ENCODE results near the gene DNAH2. TPM values are rescaled to one million over a fixed set of nuclear protein-coding genes. Genes with fewer than 3 reads are reported as not detected.

The DNAH2 gene
- polyA plus RNA-seq, 2 of the 4 experiments (the other 2 are of a cell fraction), result 0.01 to 0.08 TPM

- ATAC-seq (no peak), FAIRE-seq (no peak), DNase-seq (ENCODE audit: low read depth in 1 of 2, low spot score in 1 of 2) (no peak)
- POLR2A ChIA-PET, result no interaction called here
- H3K4me2 ChIP-seq, result no peak overlapping the region
- no peak overlapping the region for H3K27ac ChIP-seq
- no peak overlapping the region for H3K4me3 ChIP-seq
- WGBS (ENCODE audit: missing lambda C conversion rate), result 64% methylated on average over 5 of the region's 8 CpGs
- TF ChIP-seq HDAC2 (IDR thresholded peaks at IDR 0.05), result no peak
- no peak for TF ChIP-seq MYC (IDR thresholded peaks at IDR 0.05; ENCODE audit: borderline replicate concordance, low read length)
- TF ChIP-seq FOSL2 (IDR thresholded peaks at IDR 0.05), result no peak
- no peak for TF ChIP-seq FOSL2 (CRISPR knock-in tag; IDR thresholded peaks at IDR 0.05)
- no peak for TF ChIP-seq SREBF2 (IDR thresholded peaks at IDR 0.05)
- no peak for TF ChIP-seq CHD2 (IDR thresholded peaks at IDR 0.05; ENCODE audit: low read length, partially characterized antibody)
- TF ChIP-seq HEYL (CRISPR knock-in tag; IDR thresholded peaks at IDR 0.05), result no peak
- no peak for TF ChIP-seq EP300 (IDR thresholded peaks at IDR 0.05)
- no peak for TF ChIP-seq USF2 (IDR thresholded peaks at IDR 0.05)
- CTCF ChIA-PET, result interaction anchor here (0.6 to 25.1 kb wide), 9 partner anchors 1 to 562 kb away, joined by 3 to 677 read pairs (median 15); partner anchors contain the start of genes CNTROB, KDM6B and TRAPPC1
- no peaks in the 10 kb centered on the region for H3K9me3 ChIP-seq
- H3K4me1 ChIP-seq, result peaks cover 4% of the 10 kb centered on the region
These were observed 113.1 kb downstream of the DNAH2 start for GRCh38 chr17:7830616-7831015.

GRCh38 chr17:7831233-7831632 is 113.7 kb downstream of the DNAH2 start:
- ATAC-seq (no peak), DNase-seq (ENCODE audit: low read depth in 1 of 2, low spot score in 1 of 2) (no peak), FAIRE-seq (no peak)
- H3K4me3 ChIP-seq, result no peak overlapping the region
- POLR2A ChIA-PET, result no interaction called here
- no peak overlapping the region for H3K27ac ChIP-seq
- H3K9me3 ChIP-seq, result no peaks in the 10 kb centered on the region
- peaks cover 4% of the 10 kb centered on the region for H3K4me1 ChIP-seq
- H3K4me2 ChIP-seq, result no peak overlapping the region
- TF ChIP-seq EHF (CRISPR knock-in tag; IDR thresholded peaks at IDR 0.05) (no peak), MAX (IDR thresholded peaks at IDR 0.05) (no peak), USF2 (IDR thresholded peaks at IDR 0.05) (no peak)
- WGBS (ENCODE audit: missing lambda C conversion rate), result 34% methylated on average over 7 of the region's 7 CpGs
- CTCF ChIA-PET, result interaction anchor here (1.0 to 25.1 kb wide), 10 partner anchors 1 to 226 kb away, joined by 3 to 677 read pairs (median 14); partner anchors contain the start of genes CNTROB, KDM6B and TRAPPC1

GRCh38 chr17:7832431-7832830 is 114.9 kb downstream of the DNAH2 start:
- Histone ChIP-seq H3K27ac (no peak overlapping the region), H3K4me3 (no peak overlapping the region), H3K4me2 (no peak overlapping the region), H3K4me1 (peaks cover 11% of the 10 kb centered on the region), H3K9me3 (no peaks in the 10 kb centered on the region)
- 82% methylated on average over 10 of the region's 10 CpGs for WGBS (ENCODE audit: missing lambda C conversion rate)
- TF ChIP-seq KDM5A (IDR thresholded peaks at IDR 0.05), result no peak
- TF ChIP-seq E2F6 (IDR thresholded peaks at IDR 0.05; ENCODE audit: borderline replicate concordance, low read depth), result no peak
- POLR2A ChIA-PET, result interaction anchor here (0.6 to 2.2 kb wide), 3 partner anchors 10 to 25 kb away, joined by 3 to 8 read pairs (median 3); partner anchors contain the start of gene NAA38
- no peak for ATAC-seq
- no peak for FAIRE-seq
- no peak for DNase-seq (ENCODE audit: low read depth in 1 of 2, low spot score in 1 of 2)
- CTCF ChIA-PET, result interaction anchor here (0.8 to 25.1 kb wide), 18 partner anchors 3 to 247 kb away, joined by 3 to 677 read pairs (median 12); partner anchors contain the start of genes KDM6B, NAA38, TMEM88 and TP53

GRCh38 chr17:7833011-7833794 is 115.7 kb downstream of the DNAH2 start:
- POLR2A ChIA-PET, result interaction anchor here (0.6 to 6.7 kb wide), 5 partner anchors 9 to 24 kb away, joined by 3 to 44 read pairs (median 7); partner anchors contain the start of genes CYB5D1 and NAA38
- CTCF ChIA-PET, result interaction anchor here (0.6 to 25.1 kb wide), 24 partner anchors 3 to 246 kb away, joined by 3 to 677 read pairs (median 6); partner anchors contain the start of genes KDM6B, NAA38, TMEM88 and TP53

More at GRCh38 chr17:7833011-7833794, 115.7 kb downstream of the DNAH2 start:
- Histone ChIP-seq H3K4me3 (peak overlapping the region; percentile 60), H3K4me2 (peak overlapping the region; percentile 96), H3K4me1 (peaks cover 17% of the 10 kb centered on the region), H3K27ac (peak overlapping the region; percentile 76 to 89; a peak in 5 of 6 replicates), H3K9me3 (no peaks in the 10 kb centered on the region)
- ATAC-seq (no peak), FAIRE-seq (peak; percentile 28), DNase-seq (ENCODE audit: low read depth in 1 of 2, low spot score in 1 of 2) (no peak)
- WGBS (ENCODE audit: missing lambda C conversion rate), result 59% methylated on average over 19 of the region's 19 CpGs
- TF ChIP-seq HOXA7 (CRISPR knock-in tag; IDR thresholded peaks at IDR 0.05) (no peak), CHD4 (IDR thresholded peaks at IDR 0.05; ENCODE audit: borderline replicate concordance) (no peak), RARB (CRISPR knock-in tag; IDR thresholded peaks at IDR 0.05) (no peak), SMC3 (IDR thresholded peaks at IDR 0.05) (no peak), REST (IDR thresholded peaks at IDR 0.05) (no peak), JUNB (IDR thresholded peaks at IDR 0.05) (no peak), USF2 (IDR thresholded peaks at IDR 0.05) (no peak), HEYL (CRISPR knock-in tag; IDR thresholded peaks at IDR 0.05) (no peak), NPAS2 (CRISPR knock-in tag; IDR thresholded peaks at IDR 0.05; ENCODE audit: borderline replicate concordance) (no peak)

All from A549 (cell line).